HepG2 (cell line): ENCODE results near the gene SYS1.

ENCODE experiments used
- IKZF1 ChIP-seq: fragments of 450-650 bp; IDR thresholded peaks from 2 replicates; pipeline ENCODE4 v1.7.1; 2016
- JUN ChIP-seq: sonication (generic); formaldehyde crosslinking; IDR thresholded peaks from 2 replicates; pipeline ENCODE4 v1.4.0; 2020; ENCODE audit warnings: mild to moderate bottlenecking, missing genetic modification reagents
- TAF1 ChIP-seq: sonication (generic); formaldehyde crosslinking; IDR thresholded peaks from 2 replicates; pipeline ENCODE4 v1.4.0; 2020; ENCODE audit warnings: missing genetic modification reagents
- TF ChIP-seq, protein P1 (sequence below): IDR thresholded peaks from 2 replicates; pipeline ENCODE4 v1.6.1; 2012; ENCODE audit warnings: low read depth, low read length, improper control_type of control experiment

DNA sequence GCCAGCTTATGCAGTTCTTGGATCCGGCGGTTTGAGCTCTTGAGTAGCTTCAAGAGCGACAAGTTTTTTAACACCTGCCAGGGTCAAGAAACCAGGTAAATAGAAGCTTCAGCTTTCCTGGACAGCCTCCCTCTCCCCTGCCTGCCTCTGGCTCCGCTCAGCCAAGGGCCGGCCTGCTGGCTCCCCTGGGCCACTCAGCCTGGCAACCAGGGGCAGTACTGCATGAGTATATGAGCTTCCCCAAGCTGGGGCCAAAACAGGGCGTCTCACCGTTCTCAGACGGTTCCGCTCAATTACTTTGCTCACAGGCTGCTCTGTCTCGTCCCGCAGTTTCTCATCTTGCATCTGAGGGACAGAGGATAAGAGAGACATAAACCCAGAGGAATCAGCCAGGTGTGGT lies 14.3 kb downstream of the SYS1 start:
- TF ChIP-seq IKZF1 = no peak
- TF ChIP-seq JUN (CRISPR knock-in tag) = no peak
- TF ChIP-seq, protein P1, sequence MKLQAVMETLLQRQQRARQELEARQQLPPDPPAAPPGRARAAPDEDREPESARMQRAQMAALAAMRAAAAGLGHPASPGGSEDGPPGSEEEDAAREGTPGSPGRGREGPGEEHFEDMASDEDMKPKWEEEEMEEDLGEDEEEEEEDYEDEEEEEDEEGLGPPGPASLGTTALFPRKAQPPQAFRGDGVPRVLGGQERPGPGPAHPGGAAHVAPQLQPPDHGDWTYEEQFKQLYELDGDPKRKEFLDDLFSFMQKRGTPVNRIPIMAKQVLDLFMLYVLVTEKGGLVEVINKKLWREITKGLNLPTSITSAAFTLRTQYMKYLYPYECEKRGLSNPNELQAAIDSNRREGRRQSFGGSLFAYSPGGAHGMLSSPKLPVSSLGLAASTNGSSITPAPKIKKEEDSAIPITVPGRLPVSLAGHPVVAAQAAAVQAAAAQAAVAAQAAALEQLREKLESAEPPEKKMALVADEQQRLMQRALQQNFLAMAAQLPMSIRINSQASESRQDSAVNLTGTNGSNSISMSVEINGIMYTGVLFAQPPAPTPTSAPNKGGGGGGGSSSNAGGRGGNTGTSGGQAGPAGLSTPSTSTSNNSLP = no peak
- no peak for TF ChIP-seq TAF1 (CRISPR knock-in tag)
